SK-N-SH (cell line): Measurements from ENCODE around the gene PTPRB. TPM values are rescaled to one million over a fixed set of nuclear protein-coding genes. Genes with fewer than 3 reads are reported as not detected.

Source experiments
- CTCF ChIA-PET: fragments of 300-600, 350-600 bp; formaldehyde crosslinking; extraction: SDS; loops from one replicate; lab custom pipeline; 2021; lab: Yijun Ruan, JAX
- POLR2A ChIA-PET: fragments of 350-600 bp; sonication (Branson Sonifier 250); formaldehyde crosslinking; extraction: SDS; loops from one replicate; lab custom pipeline; 2020; ENCODE audit warnings: antibody characterized with exemption, inconsistent platforms; lab: Yijun Ruan, JAX
- DNase-seq: peaks from one replicate; pipeline ENCODE4 v3.0.0; 2012
- H2AFZ ChIP-seq: fragments of 200-600 bp; sonication (generic); 2 replicates; pipeline ENCODE4 v1.8.1; 2016; ENCODE audit warnings: antibody characterized with exemption, mild to moderate bottlenecking, low read depth
- H3F3A ChIP-seq: fragments of 200-600 bp; sonication (generic); replicated peaks from 2 replicates; pipeline ENCODE3; 2016; ENCODE audit warnings: antibody characterized with exemption, mild to moderate bottlenecking; ENCODE audit not compliant: insufficient read depth
- H3K27ac ChIP-seq, 2 experiments: fragments of 200-500 bp in 1 of 2; fragments of 200-600 bp in 1 of 2; sonication (Bioruptor generic) in 1 of 2; sonication (generic), shearing (Covaris generic) in 1 of 2; 2 replicates each; pipeline versions ENCODE4 v1.5.1 to v1.6.1; 2014 to 2016; ENCODE audit warnings: low read depth in 2 of 2, inconsistent platforms in 1 of 2, low read length in 1 of 2, mild to moderate bottlenecking in 1 of 2, mixed read lengths in 1 of 2
- H3K27me3 ChIP-seq: fragments of 200-600 bp; sonication (generic), shearing (Covaris generic); 2 replicates; pipeline ENCODE4 v1.6.1; 2016; ENCODE audit warnings: mixed run types; ENCODE audit not compliant: insufficient read depth
- H3K36me3 ChIP-seq, 2 experiments: fragments of 200-500 bp in 1 of 2; fragments of 200-600 bp in 1 of 2; sonication (Bioruptor generic) in 1 of 2; sonication (generic) in 1 of 2; replicated peaks in 1 of 2; 2 replicates each; pipeline versions ENCODE3 to v1.5.1; 2014 to 2016; ENCODE audit warnings: low read length in 1 of 2, mild to moderate bottlenecking in 1 of 2; ENCODE audit not compliant: insufficient read depth in 2 of 2, control insufficient read depth in 1 of 2
- H3K4me1 ChIP-seq, 2 experiments: fragments of 200-500 bp in 1 of 2; fragments of 200-600 bp in 1 of 2; sonication (Bioruptor generic) in 1 of 2; sonication (generic), shearing (Covaris generic) in 1 of 2; 2 replicates each; pipeline versions ENCODE4 v1.5.1 to v1.6.1; 2014 to 2016; ENCODE audit warnings: low read depth in 1 of 2, low read length in 1 of 2, mixed run types in 1 of 2; ENCODE audit not compliant: insufficient read depth in 2 of 2, control insufficient read depth in 1 of 2
- H3K4me2 ChIP-seq: fragments of 200-600 bp; sonication (generic), shearing (Covaris generic); 2 replicates; pipeline ENCODE4 v1.6.1; 2017; ENCODE audit warnings: mixed run types
- H3K4me3 ChIP-seq, 2 experiments: fragments of 200-500 bp in 1 of 2; fragments of 200-600 bp in 1 of 2; sonication (Bioruptor generic) in 1 of 2; sonication (generic), shearing (Covaris generic) in 1 of 2; 2 replicates each; pipeline versions ENCODE4 v1.5.1 to v1.8.1; 2014 to 2016; ENCODE audit warnings: low read depth in 2 of 2, inconsistent platforms in 1 of 2, low read length in 1 of 2, mild to moderate bottlenecking in 1 of 2, mixed read lengths in 1 of 2, moderate library complexity in 1 of 2
- H3K79me2 ChIP-seq: fragments of 200-600 bp; sonication (generic); 2 replicates; pipeline ENCODE4 v1.8.1; 2017; ENCODE audit warnings: mild to moderate bottlenecking; ENCODE audit not compliant: insufficient read depth
- H3K9ac ChIP-seq: fragments of 200-600 bp; sonication (generic); 2 replicates; pipeline ENCODE4 v1.6.1; 2017; ENCODE audit warnings: mixed run types
- H3K9me2 ChIP-seq: fragments of 200-600 bp; sonication (generic); 2 replicates; pipeline ENCODE4 v1.6.1; 2017; ENCODE audit warnings: mixed run types
- H3K9me3 ChIP-seq: fragments of 200-600 bp; sonication (generic); 2 replicates; pipeline ENCODE4 v1.6.1; 2017; ENCODE audit warnings: mixed run types, mild to moderate bottlenecking, moderate library complexity
- H4K20me1 ChIP-seq: fragments of 200-600 bp; sonication (generic); 2 replicates; pipeline ENCODE4 v1.6.1; 2017; ENCODE audit warnings: mild to moderate bottlenecking, mixed run types; ENCODE audit not compliant: insufficient read depth
- CHD2 ChIP-seq: fragments of 150-350 bp; IDR thresholded peaks from 2 replicates; pipeline ENCODE4 v1.6.1; 2018; ENCODE audit warnings: low read length; ENCODE audit not compliant: partially characterized antibody
- EZH2phosphoT487 ChIP-seq: fragments of 200-600 bp; sonication (generic); IDR thresholded peaks from 2 replicates; pipeline ENCODE4 v1.6.1; 2017; ENCODE audit warnings: low read depth, mixed run types, mild to moderate bottlenecking, antibody characterized with exemption, moderate library complexity, borderline replicate concordance
- FOXJ3 ChIP-seq: sonication (generic); formaldehyde crosslinking; IDR thresholded peaks from 2 replicates; pipeline ENCODE4 v1.5.1; 2020; ENCODE audit warnings: mild to moderate bottlenecking, missing genetic modification reagents
- GATA2 ChIP-seq: sonication (generic); formaldehyde crosslinking; IDR thresholded peaks from 2 replicates; pipeline ENCODE4 v1.5.0; 2020; ENCODE audit warnings: mild to moderate bottlenecking, missing genetic modification reagents
- IRF3 ChIP-seq: fragments of 150-350 bp; IDR thresholded peaks from 2 replicates; pipeline ENCODE4 v1.6.1; 2016; ENCODE audit warnings: mild to moderate bottlenecking, low read depth, low read length
- MAX ChIP-seq: IDR thresholded peaks from 2 replicates; pipeline ENCODE4 v1.4.0; 2012; ENCODE audit warnings: low read depth
- MEF2A ChIP-seq: IDR thresholded peaks from 2 replicates; pipeline ENCODE4 v1.4.0; 2012; ENCODE audit warnings: low read depth, borderline replicate concordance
- NRF1 ChIP-seq: IDR thresholded peaks from 2 replicates; pipeline ENCODE4 v1.6.1; 2012; ENCODE audit warnings: low read depth, mild to moderate bottlenecking, low read length
- POLR2AphosphoS5 ChIP-seq: IDR thresholded peaks from 2 replicates; pipeline ENCODE4 v1.6.1; 2012; ENCODE audit warnings: low read depth, low read length
- RAD21 ChIP-seq: IDR thresholded peaks from 2 replicates; pipeline ENCODE4 v1.6.1; 2012; ENCODE audit warnings: mild to moderate bottlenecking, low read length
- REST ChIP-seq: IDR thresholded peaks from 2 replicates; pipeline ENCODE4 v1.6.1; 2012; ENCODE audit warnings: mild to moderate bottlenecking, low read depth, low read length, moderate library complexity
- RXRA ChIP-seq: IDR thresholded peaks from 2 replicates; pipeline ENCODE4 v1.4.0; 2012; ENCODE audit warnings: low read depth, mild to moderate bottlenecking, borderline replicate concordance
- SIN3A ChIP-seq: IDR thresholded peaks from 2 replicates; pipeline ENCODE4 v1.6.1; 2012; ENCODE audit warnings: low read depth, mild to moderate bottlenecking, low read length, moderate library complexity, borderline replicate concordance
- TAF1 ChIP-seq: IDR thresholded peaks from 2 replicates; pipeline ENCODE4 v1.6.1; 2012; ENCODE audit warnings: low read depth, mild to moderate bottlenecking, low read length, moderate library complexity, borderline replicate concordance
- TCF12 ChIP-seq: IDR thresholded peaks from 2 replicates; pipeline ENCODE4 v1.4.0; 2012
- TEAD4 ChIP-seq: IDR thresholded peaks from 2 replicates; pipeline ENCODE4 v1.4.0; 2012; ENCODE audit warnings: mild to moderate bottlenecking, borderline replicate concordance; ENCODE audit not compliant: insufficient read depth
- YY1 ChIP-seq: IDR thresholded peaks from 2 replicates; pipeline ENCODE4 v1.4.0; 2012; ENCODE audit warnings: low read depth, mild to moderate bottlenecking
- ZBTB33 ChIP-seq: IDR thresholded peaks from 2 replicates; pipeline ENCODE4 v1.4.0; 2012; ENCODE audit warnings: low read depth, borderline replicate concordance
- WGBS: methylation state at CpG from one replicate; pipeline ENCODE4 v1.1.6; 2017; ENCODE audit warnings: low lambda C conversion rate; 5-methylcytosine and 5-hydroxymethylcytosine counted together
- polyA plus RNA-seq, 3 experiments: library from polyadenylated mRNA; depleted of rRNA; stranded (reverse); fragments of >200 nt; gene quantifications; 2 replicates each; pipeline ENCODE4 v1.2.3, GENCODE V29; 2012
- TF ChIP-seq, protein P1 (sequence below): IDR thresholded peaks from 2 replicates; pipeline ENCODE4 v1.4.0; 2012; ENCODE audit warnings: low read depth, borderline replicate concordance
- TF ChIP-seq, protein P2 (sequence below): fragments of 200-600 bp; sonication (generic); IDR thresholded peaks from 2 replicates; pipeline ENCODE4 v1.6.1; 2017; ENCODE audit warnings: antibody characterized with exemption, mild to moderate bottlenecking, moderate library complexity

Gene PTPRB
- polyA plus RNA-seq, 1 of the 3 experiments (the other 2 are of a cell fraction): 1.1 TPM

DNA sequence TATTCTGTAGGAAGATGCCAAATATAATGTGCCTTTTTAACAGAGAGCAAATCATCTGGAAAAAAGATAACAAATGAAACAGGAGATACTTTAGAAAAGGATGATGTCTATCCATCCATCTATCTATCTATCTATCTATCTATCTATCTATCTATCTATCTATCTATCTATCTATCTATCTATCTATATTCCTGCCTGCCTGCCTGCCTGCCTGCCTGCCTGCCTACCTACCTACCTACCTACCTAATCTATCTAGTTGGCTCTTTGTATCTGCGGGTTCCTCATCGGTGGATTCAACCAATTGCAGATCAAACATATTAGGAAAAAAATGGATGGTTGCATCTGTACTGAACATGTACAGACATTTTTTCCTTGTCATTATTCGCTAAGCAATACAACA is 11.0 kb downstream of the PTPRB start:
- no peak overlapping the region for H3K27ac ChIP-seq
- no peak overlapping the region for H2AFZ ChIP-seq
- TF ChIP-seq, protein P1, sequence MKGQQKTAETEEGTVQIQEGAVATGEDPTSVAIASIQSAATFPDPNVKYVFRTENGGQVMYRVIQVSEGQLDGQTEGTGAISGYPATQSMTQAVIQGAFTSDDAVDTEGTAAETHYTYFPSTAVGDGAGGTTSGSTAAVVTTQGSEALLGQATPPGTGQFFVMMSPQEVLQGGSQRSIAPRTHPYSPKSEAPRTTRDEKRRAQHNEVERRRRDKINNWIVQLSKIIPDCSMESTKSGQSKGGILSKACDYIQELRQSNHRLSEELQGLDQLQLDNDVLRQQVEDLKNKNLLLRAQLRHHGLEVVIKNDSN: no peak
- TF ChIP-seq MAX (no peak), MEF2A (no peak), YY1 (no peak), IRF3 (no peak), REST (no peak), RAD21 (no peak), ZBTB33 (no peak), NRF1 (no peak), TAF1 (no peak), CHD2 (no peak), RXRA (no peak), POLR2AphosphoS5 (no peak), SIN3A (no peak), TEAD4 (no peak), FOXJ3 (no peak), GATA2 (no peak), TCF12 (no peak), EZH2phosphoT487 (no peak)
- TF ChIP-seq, protein P2, sequence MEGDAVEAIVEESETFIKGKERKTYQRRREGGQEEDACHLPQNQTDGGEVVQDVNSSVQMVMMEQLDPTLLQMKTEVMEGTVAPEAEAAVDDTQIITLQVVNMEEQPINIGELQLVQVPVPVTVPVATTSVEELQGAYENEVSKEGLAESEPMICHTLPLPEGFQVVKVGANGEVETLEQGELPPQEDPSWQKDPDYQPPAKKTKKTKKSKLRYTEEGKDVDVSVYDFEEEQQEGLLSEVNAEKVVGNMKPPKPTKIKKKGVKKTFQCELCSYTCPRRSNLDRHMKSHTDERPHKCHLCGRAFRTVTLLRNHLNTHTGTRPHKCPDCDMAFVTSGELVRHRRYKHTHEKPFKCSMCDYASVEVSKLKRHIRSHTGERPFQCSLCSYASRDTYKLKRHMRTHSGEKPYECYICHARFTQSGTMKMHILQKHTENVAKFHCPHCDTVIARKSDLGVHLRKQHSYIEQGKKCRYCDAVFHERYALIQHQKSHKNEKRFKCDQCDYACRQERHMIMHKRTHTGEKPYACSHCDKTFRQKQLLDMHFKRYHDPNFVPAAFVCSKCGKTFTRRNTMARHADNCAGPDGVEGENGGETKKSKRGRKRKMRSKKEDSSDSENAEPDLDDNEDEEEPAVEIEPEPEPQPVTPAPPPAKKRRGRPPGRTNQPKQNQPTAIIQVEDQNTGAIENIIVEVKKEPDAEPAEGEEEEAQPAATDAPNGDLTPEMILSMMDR: no peak
- POLR2A ChIA-PET: no interaction called here
- H3F3A ChIP-seq: no peaks in the 10 kb centered on the region
- no peaks in the 10 kb centered on the region for H4K20me1 ChIP-seq
- no peak for DNase-seq
- H3K27me3 ChIP-seq: no peaks in the 10 kb centered on the region
- no peak overlapping the region for H3K4me3 ChIP-seq
- CTCF ChIA-PET: no interaction called here
- no peaks in the 10 kb centered on the region for H3K4me1 ChIP-seq
- H3K9me2 ChIP-seq: no peaks in the 10 kb centered on the region
- no peaks in the 10 kb centered on the region for H3K79me2 ChIP-seq
- no peak overlapping the region for H3K9ac ChIP-seq
- no peak overlapping the region for H3K4me2 ChIP-seq
- whole genome bisulfite sequencing: 87% methylated on average over 3 of the region's 3 CpGs
- no peaks in the 10 kb centered on the region for H3K36me3 ChIP-seq
- H3K9me3 ChIP-seq: no peaks in the 10 kb centered on the region
